Spleen (tissue), 11 donors: ENCODE data around the gene SRCIN1. TPM values are rescaled to one million over a fixed set of nuclear protein-coding genes. Genes with fewer than 3 reads are reported as not detected.
A peak's percentile ranks its signal among the peaks of the same experiment; 100 is the strongest.

Experiments used
- DNase-seq: peaks from one replicate; pipeline ENCODE4 v3.0.0-alpha.2; 2020
- H3K27ac ChIP-seq, 8 donors: fragments of 200-600 bp; sonication (generic) in 7 of 8; 1 replicate in 4 of 8; 2 replicates in 4 of 8; pipeline versions ENCODE4 v1.5.0 to v1.8.0; 2016 to 2021; ENCODE audit warnings: inconsistent platforms in 4 of 8, mild to moderate bottlenecking in 4 of 8, moderate library complexity in 1 of 8
- H3K27me3 ChIP-seq, 7 donors: fragments of 200-600 bp; sonication (generic) in 6 of 7; replicated peaks in 1 of 7; 1 replicate in 4 of 7; 2 replicates in 3 of 7; pipeline versions ENCODE4 v1.5.0 to v1.8.0; 2016 to 2021; ENCODE audit warnings: inconsistent platforms in 3 of 7, mild to moderate bottlenecking in 1 of 7
- H3K36me3 ChIP-seq, 6 donors: fragments of 200-600 bp; sonication (generic) in 5 of 6; 1 replicate in 4 of 6; 2 replicates in 2 of 6; pipeline versions ENCODE4 v1.5.0 to v1.8.0; 2016 to 2021; ENCODE audit warnings: inconsistent platforms in 2 of 6
- H3K4me1 ChIP-seq, 6 donors: fragments of 200-600 bp; sonication (generic) in 5 of 6; 1 replicate in 3 of 6; 2 replicates in 3 of 6; pipeline versions ENCODE4 v1.5.0 to v1.8.0; 2016 to 2021; ENCODE audit warnings: inconsistent platforms in 3 of 6
- H3K4me3 ChIP-seq, 8 donors: fragments of 200-600 bp; sonication (generic) in 7 of 8; 1 replicate in 4 of 8; 2 replicates in 4 of 8; pipeline versions ENCODE4 v1.5.0 to v1.8.0; 2016 to 2021; ENCODE audit warnings: inconsistent platforms in 4 of 8, mild to moderate bottlenecking in 4 of 8, moderate library complexity in 2 of 8
- H3K9me3 ChIP-seq, 8 donors: fragments of 200-600 bp; sonication (generic) in 7 of 8; 1 replicate in 4 of 8; 2 replicates in 4 of 8; pipeline versions ENCODE4 v1.5.0 to v1.8.0; 2016 to 2021; ENCODE audit warnings: inconsistent platforms in 4 of 8
- POLR2A ChIP-seq, 3 donors: fragments of 450-650 bp; IDR thresholded peaks; one replicate each; pipeline ENCODE4 v1.5.1; 2017; ENCODE audit warnings: antibody characterized with exemption in 3 of 3, mild to moderate bottlenecking in 1 of 3
- POLR2AphosphoS5 ChIP-seq, 3 donors: sonication (generic); formaldehyde crosslinking; IDR thresholded peaks; one replicate each; pipeline ENCODE4 v1.5.1; 2017; ENCODE audit warnings: antibody characterized with exemption in 3 of 3
- WGBS, 5 donors: extraction: QIAGEN DNeasy Blood & Tissue Kit in 3 of 5; methylation state at CpG; one replicate each; pipeline versions ENCODE4 v1.1.5 to v1.1.7; 2013 to 2018; 5-methylcytosine and 5-hydroxymethylcytosine counted together
- intact Hi-C: fragments of 100-400 bp; cut with DNase I; formaldehyde crosslinking; loops from one replicate; pipeline ENCODE4 v1.15.0; 2023; ENCODE audit warnings: low total_unique reads
- polyA plus RNA-seq, 3 donors: library from polyadenylated mRNA; stranded (reverse); fragments of 200-250 nt; gene quantifications; one replicate each; pipeline ENCODE4 v1.2.1, GENCODE V29; 2013
- total RNA-seq, 7 donors: library from RNA; depleted of rRNA in 3 of 7; stranded (reverse); fragments of >200 nt in 3 of 7; fragmentation: NEBNext Ultra II Directional in 4 of 7; extraction: Animal tissue kit (Norgen Biotek cat#: 25700) in 4 of 7; gene quantifications; one replicate each; pipeline versions ENCODE4 v1.1.0 to v1.2.1, GENCODE V29; 2016 to 2021
- TF ChIP-seq, protein P1 (sequence below), 11 experiments: fragments of 200-600 bp in 7 of 11; fragments of 450-650 bp in 4 of 11; sonication (generic) in 4 of 11; IDR thresholded peaks in 8 of 11; conservative IDR thresholded peaks in 3 of 11; 1 replicate in 7 of 11; 2 replicates in 4 of 11; pipeline versions ENCODE4 v1.4.0 to v1.8.0; 2016 to 2021; ENCODE audit warnings: antibody characterized with exemption in 11 of 11, inconsistent platforms in 4 of 11, mild to moderate bottlenecking in 1 of 11
- donor health status: healthy with polysubstance abuse.
- donor health status: DM: no; HTN: no; CAD: no; lungs with moderate emphysema.
- donor health status: DM: no; HTN: no; CAD: no.
- donor health status: Bipolar disorder and iron deficiency.
- donor health status: healthy.
- donor health status: DM: no; HTN: no; CAD: no.
- donor health status: DM: yes; HTN: yes; CAD: no.

The SRCIN1 gene
- total and polyA plus RNA-seq, 10 donors, result 0.32 to 3.5 (median 1.5) TPM

DNA sequence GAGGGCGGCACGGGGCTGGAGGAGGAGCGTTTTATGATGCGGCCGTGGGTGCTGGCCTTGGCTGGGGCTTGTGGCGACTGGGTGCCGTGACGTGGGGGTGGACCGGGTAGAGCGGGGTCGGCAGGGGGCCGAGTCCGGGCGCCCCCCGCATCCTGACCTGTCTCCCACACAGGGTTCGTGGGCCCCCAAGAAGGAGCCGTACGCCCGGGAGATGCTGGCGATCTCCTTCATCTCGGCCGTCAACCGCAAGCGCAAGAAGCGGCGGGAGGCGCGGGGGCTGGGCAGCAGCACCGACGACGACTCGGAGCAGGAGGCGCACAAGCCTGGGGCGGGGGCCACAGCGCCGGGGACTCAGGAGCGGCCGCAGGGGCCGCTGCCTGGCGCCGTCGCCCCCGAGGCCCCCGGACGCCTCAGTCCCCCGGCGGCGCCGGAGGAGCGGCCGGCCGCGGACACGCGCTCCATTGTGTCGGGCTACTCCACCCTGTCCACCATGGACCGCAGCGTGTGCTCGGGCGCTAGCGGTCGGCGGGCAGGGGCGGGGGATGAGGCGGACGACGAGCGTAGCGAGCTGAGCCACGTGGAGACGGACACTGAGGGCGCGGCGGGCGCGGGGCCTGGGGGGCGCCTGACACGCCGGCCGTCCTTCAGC, 95.9 kb downstream of the SRCIN1 start:
- WGBS, 5 donors, result 22 to 46% (median 29%) methylated on average over 18 to 80 of the region's 80 CpGs
- intact Hi-C loops, result no loop called here
- Histone ChIP-seq H3K4me1 (peaks cover 6 to 66% (median 36%) of the 10 kb centered on the region in 6 donors), H3K4me3 (peak overlapping the region in 6 of 8 donors; percentile 2 to 56 (median 12)), H3K27ac (no peak overlapping the region), H3K27me3 (peaks cover 0 to 52% (median 20%) of the 10 kb centered on the region in 7 donors), H3K36me3 (peaks cover 0 to 52% (median 4%) of the 10 kb centered on the region in 6 donors), H3K9me3 (no peaks in the 10 kb centered on the region)
- TF ChIP-seq, protein P1, sequence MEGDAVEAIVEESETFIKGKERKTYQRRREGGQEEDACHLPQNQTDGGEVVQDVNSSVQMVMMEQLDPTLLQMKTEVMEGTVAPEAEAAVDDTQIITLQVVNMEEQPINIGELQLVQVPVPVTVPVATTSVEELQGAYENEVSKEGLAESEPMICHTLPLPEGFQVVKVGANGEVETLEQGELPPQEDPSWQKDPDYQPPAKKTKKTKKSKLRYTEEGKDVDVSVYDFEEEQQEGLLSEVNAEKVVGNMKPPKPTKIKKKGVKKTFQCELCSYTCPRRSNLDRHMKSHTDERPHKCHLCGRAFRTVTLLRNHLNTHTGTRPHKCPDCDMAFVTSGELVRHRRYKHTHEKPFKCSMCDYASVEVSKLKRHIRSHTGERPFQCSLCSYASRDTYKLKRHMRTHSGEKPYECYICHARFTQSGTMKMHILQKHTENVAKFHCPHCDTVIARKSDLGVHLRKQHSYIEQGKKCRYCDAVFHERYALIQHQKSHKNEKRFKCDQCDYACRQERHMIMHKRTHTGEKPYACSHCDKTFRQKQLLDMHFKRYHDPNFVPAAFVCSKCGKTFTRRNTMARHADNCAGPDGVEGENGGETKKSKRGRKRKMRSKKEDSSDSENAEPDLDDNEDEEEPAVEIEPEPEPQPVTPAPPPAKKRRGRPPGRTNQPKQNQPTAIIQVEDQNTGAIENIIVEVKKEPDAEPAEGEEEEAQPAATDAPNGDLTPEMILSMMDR (IDR thresholded peaks at IDR 0.05 in 8 of 11, conservative IDR thresholded peaks at IDR 0.05 in 3 of 11), result no peak
- peak in 2 of 3 donors; percentile 24 to 53 for TF ChIP-seq POLR2AphosphoS5 (IDR thresholded peaks at IDR 0.05)
- no peak for TF ChIP-seq POLR2A (IDR thresholded peaks at IDR 0.05)
- no peak for DNase-seq

DNA sequence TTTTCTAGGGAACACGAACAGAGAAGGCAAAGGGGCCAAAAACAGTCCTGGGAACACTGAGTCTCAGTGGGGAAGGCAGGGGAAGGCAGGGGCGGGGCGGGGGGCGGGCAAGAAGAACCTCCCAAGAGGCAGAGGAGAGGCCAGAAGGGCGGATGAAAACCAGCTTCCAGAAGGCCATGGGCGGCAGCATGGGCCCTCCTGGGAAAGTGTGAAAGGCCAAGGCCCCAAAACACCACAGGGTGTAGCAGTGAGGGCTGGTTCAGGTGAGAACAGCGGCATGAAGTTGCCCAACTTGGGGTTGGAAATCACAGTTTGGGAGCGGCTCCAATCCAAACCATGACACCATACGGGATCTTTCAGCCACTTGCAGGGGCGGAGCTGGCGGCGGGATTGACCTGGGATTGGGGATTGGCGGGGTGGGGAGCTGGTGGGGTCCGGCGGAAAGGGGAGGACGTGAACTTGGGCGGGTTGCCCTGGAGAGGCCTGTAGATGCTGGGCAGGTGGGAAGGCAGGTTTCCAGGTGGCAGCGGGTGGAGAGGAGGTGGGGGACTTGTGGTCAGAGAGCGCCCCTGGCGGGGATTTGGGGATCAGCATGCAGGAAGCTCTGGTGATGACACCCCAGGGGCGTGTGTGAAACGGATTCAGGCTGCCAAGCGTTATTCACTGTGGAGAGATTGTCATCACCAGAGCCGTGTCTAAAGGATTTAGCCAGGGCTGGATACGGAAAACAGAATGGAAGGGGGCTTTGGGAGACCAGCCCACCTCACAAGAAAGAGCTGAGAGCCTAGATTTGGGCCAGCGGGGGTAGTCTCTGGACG, 96.6 kb downstream of the SRCIN1 start:
- H3K36me3 ChIP-seq, result peaks cover 0 to 59% (median 4%) of the 10 kb centered on the region in 6 donors
- DNase-seq, result peak; percentile 87
- peak overlapping the region in 5 of 8 donors; percentile 2 to 56 (median 5) for H3K4me3 ChIP-seq
- H3K27me3 ChIP-seq, result peaks cover 0 to 52% (median 20%) of the 10 kb centered on the region in 7 donors
- WGBS, 5 donors, result 59 to 63% (median 62%) methylated on average over 25 to 27 of the region's 27 CpGs
- TF ChIP-seq POLR2AphosphoS5 (IDR thresholded peaks at IDR 0.05), result no peak
- TF ChIP-seq POLR2A (IDR thresholded peaks at IDR 0.05), result no peak
- TF ChIP-seq, protein P1 (IDR thresholded peaks at IDR 0.05 in 8 of 11, conservative IDR thresholded peaks at IDR 0.05 in 3 of 11), result peak in 10 of 11 experiments; percentile 5 to 80 (median 58)
- H3K4me1 ChIP-seq, result peaks cover 6 to 66% (median 36%) of the 10 kb centered on the region in 6 donors
- no peaks in the 10 kb centered on the region for H3K9me3 ChIP-seq
- H3K27ac ChIP-seq, result peak overlapping the region in 1 of 8 donors; percentile 10
- intact Hi-C loops, result no loop called here

DNA sequence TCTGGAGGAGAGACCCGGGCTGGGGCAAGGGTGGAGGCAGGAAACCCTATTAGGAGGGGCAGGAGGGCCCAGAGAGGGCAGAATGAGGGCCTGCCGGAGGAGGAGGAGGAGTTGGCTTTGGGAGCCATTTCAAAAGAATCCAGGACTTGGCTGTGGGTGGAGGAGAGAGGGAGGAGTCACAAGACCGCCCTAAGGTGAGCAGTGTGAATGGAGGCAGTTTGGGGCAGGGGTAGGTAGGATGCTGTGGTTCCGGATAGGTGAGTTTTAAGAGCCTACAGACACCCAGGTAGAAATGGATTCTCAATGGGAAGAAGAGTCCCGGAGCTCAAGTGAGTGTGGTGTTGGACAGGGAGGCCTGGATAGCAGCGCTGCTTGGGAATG, 97.2 kb downstream of the SRCIN1 start:
- WGBS, 5 donors, result 81 to 93% (median 85%) methylated on average over 6 of the region's 6 CpGs
- no peak for DNase-seq
- Histone ChIP-seq H3K36me3 (peaks cover 0 to 65% (median 4%) of the 10 kb centered on the region in 6 donors), H3K4me1 (peaks cover 6 to 66% (median 36%) of the 10 kb centered on the region in 6 donors), H3K9me3 (no peaks in the 10 kb centered on the region), H3K4me3 (no peak overlapping the region), H3K27me3 (peaks cover 0 to 52% (median 20%) of the 10 kb centered on the region in 7 donors), H3K27ac (peak overlapping the region in 3 of 8 donors; percentile 7 to 19 (median 10))
- intact Hi-C loops, result no loop called here
- no peak for TF ChIP-seq POLR2AphosphoS5 (IDR thresholded peaks at IDR 0.05)
- TF ChIP-seq, protein P1 (IDR thresholded peaks at IDR 0.05 in 8 of 11, conservative IDR thresholded peaks at IDR 0.05 in 3 of 11), result no peak
- no peak for TF ChIP-seq POLR2A (IDR thresholded peaks at IDR 0.05)
